Neural progenitor cell (in vitro differentiated cells): Measurements from ENCODE around the gene CTDP1.

Experiments used
- EZH2phosphoT487 ChIP-seq: fragments of 200-600 bp; sonication (generic); IDR thresholded peaks from 2 replicates; pipeline ENCODE4 v1.6.1; 2017; ENCODE audit warnings: antibody characterized with exemption
- TF ChIP-seq, protein P1 (sequence below): fragments of 200-600 bp; sonication (generic); IDR thresholded peaks from 2 replicates; pipeline ENCODE4 v1.5.1; 2017; ENCODE audit warnings: antibody characterized with exemption, mild to moderate bottlenecking

DNA sequence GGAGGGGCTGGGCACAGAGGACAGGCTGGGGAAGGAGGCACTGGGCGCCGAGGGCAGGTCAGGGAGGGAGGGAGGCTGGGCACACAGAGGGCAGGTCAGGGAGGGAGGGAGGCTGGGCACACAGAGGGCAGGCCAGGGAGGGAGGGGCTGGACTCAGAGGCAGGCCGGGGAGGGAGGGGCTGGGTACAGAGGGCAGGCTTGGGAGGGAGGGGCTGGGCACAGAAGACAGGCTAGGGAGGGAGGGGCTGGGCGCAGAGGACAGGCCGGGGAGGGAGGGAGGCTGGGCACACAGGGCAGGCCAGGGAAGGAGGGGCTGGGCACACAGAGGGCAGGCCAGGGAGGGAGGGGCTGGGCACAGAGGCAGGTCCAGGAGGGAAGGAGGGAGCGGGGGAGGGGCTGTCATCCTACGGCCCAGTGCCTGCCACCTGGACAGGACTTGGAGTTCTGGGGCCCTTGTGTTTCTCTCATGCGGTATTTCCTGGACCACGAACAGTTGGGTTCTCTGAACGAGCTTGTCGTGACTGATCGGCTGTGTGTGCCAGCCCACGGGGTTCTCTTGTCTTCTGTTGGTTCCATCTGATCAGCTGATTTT is 71.5 kb downstream of the CTDP1 start:
- TF ChIP-seq, protein P1, sequence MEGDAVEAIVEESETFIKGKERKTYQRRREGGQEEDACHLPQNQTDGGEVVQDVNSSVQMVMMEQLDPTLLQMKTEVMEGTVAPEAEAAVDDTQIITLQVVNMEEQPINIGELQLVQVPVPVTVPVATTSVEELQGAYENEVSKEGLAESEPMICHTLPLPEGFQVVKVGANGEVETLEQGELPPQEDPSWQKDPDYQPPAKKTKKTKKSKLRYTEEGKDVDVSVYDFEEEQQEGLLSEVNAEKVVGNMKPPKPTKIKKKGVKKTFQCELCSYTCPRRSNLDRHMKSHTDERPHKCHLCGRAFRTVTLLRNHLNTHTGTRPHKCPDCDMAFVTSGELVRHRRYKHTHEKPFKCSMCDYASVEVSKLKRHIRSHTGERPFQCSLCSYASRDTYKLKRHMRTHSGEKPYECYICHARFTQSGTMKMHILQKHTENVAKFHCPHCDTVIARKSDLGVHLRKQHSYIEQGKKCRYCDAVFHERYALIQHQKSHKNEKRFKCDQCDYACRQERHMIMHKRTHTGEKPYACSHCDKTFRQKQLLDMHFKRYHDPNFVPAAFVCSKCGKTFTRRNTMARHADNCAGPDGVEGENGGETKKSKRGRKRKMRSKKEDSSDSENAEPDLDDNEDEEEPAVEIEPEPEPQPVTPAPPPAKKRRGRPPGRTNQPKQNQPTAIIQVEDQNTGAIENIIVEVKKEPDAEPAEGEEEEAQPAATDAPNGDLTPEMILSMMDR, result no peak
- TF ChIP-seq EZH2phosphoT487, result no peak
